GM19438 (cell line): ENCODE data around the gene LUZP2.

Source experiments
- ATAC-seq: cut with Tn5 transposase; IDR thresholded peaks from one replicate; pipeline ENCODE4 v1.9.1; 2021; ENCODE audit warnings: low read depth; ENCODE audit not compliant: unreplicated experiment

Gene LUZP2

DNA sequence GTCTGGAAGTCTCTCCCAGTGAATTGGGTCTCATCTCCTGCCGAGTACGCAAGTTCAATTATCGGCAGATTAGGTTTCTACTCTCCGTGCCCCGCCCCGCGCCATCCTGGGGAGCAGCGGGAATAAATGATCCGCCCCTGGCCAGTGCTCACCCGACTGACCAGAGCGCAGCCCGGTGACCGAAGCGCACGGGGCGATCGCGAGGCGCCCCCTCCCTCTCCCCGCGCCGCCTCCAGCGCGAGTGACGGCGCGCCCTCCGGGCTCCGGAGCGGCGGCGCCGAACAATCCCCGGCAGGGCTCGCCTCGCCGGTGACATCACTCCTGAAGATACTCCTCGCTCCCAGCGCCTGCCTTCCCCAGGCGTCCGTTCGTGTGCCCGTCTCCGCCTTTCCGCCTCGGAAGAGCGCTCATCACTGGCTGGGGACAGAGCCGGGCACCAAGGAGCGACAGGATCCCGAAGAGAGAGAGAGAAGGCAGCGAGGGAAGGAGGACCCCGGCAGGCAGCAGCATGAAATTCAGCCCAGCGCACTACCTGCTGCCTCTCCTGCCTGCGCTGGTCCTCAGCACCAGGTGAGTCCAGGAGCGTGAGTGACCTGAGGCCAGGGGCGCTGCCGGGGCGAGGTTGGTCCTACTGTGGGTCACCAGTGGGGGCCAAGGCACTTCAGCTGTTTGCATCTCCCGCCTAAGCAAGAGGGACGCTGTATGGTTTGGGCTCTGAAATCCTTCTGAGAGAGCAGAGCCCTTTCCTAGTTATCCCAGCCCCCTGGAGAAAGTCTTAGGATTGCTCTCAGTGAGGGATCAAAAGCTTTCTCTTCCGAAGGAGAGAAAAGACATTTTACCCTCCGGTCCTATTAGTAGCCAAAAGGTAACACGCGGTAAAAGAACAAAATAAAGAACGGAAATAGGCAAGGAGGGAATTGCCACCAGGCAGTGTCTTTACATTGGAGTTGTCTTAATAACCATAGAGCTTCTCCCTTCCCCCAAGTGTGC lies at the start of gene LUZP2:
TSS of gene LUZP2 (plus strand) at position 318 of the 990 bp plus-strand sequence.
- ATAC-seq, result no peak

DNA sequence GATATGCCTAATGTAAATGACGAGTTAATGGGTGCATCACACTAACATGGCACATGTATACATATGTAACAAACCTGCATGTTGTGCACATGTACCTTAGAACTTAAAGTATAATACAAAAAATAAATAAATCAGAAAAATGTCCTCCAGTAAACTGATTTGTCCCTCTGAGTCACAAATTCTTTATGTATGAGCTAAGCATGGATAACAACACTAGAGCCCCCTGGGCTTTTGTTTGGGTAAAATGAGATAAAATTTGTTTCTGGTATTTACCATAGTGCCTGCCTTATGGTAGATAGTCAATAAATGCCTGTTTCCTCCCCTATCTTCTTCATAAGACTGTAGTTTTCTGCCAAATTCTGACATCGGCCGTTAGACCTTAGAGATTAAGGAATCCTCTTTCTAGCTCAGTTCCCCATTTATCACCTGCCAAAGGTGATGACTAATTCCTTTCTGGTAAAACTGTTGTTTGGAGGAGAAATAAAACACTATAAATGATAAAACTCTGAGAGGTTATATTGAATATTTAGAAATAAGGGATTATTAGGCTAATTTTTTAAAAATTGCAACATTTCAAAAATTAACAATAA lies 43.6 kb upstream of the LUZP2 start:
- ATAC-seq, result no peak

DNA sequence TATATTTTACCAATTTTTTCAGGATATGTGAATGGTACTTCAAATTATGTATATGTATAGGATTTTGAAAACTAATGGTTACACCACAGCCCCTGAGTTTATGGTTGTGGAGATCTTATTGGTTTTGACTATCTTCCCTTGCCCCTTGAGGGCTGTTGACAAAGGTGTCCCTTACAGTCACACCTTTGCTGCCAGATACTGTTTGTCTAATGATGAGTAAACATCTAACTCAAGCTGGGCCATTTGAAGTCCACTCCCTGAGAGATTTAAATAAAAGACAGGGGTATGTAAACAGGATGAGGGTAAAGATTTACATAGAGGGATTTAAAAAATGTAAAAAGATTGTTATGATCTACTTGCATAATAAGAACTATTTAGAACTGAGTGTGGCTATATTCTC lies 38.9 kb upstream of the LUZP2 start:
- ATAC-seq, result no peak

DNA sequence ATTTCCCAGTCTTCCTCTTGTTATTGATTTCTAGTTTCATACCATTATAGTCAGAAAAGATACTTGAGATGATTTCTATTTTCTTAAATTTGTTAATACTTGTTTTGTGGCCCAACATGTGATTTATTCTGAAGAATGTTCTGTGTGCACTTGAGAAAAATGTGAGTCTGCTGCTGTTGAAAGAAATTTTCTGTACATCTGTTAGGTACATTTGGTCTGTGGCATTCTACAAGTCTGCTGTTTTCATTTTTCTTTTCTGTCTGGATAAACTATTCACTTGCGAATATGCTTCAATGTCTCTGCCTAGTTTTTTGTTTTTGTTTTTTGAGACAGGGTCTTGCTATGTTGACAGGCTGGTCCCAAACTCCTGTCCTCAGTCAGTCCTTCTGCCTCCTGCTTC lies 26.4 kb upstream of the LUZP2 start:
- ATAC-seq, result no peak

DNA sequence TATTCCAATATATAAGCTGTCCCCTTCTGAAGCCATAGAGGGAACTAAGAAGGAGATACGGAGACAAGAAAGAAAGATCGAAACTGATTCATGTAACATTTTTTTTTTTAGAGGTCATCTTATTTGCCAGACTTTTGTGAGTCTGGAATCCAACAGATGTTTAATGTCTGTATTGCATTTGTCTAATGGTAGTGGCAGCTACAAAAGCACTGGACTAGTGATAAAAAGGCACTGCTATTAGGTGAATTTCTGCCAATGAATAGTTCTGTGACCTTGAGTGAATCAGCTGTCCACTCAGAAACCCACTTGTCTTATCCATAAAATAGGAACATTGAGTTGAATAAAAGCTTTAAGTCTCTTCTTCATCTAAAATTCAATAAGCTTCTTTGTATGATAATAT lies 25.8 kb upstream of the LUZP2 start:
- no peak for ATAC-seq

DNA sequence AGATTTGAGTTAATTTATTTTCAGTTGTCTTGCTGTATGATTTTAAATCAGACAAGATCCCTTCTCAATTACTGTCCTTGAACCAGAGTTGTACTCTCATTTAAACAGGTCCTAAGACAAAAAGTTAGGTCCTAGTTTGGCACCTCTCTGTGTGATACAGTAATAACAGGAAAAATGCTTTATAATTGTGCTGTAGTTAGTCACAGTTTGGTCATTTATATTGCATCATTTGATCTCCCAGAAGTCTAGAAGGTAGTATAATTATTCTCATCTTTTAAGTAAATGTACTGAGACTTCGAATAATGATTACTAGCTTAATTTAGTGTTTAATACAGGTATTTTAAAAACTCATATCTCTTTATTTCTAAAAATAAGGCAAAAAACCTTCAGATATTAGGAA lies 18.1 kb upstream of the LUZP2 start:
- ATAC-seq, result no peak

DNA sequence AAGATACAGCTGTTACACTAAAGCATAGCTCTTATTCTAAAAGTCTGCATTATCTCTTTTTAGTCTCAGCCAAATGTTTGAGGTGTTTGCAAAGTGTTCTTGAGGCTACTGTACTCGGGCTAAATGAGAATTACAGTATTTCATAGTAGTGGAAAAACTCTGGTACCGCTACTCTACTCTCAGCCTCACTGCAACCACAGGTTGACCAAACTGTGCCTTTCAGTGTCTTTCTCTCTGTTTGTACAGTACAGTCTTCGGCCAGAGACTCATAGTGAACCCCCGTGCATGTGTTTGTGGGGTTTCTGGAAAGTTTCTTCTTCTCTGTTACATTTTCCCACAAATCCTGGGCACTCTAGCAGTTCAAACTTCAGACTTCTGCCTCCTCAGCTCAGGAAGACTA lies 7.4 kb upstream of the LUZP2 start:
- ATAC-seq, result no peak

DNA sequence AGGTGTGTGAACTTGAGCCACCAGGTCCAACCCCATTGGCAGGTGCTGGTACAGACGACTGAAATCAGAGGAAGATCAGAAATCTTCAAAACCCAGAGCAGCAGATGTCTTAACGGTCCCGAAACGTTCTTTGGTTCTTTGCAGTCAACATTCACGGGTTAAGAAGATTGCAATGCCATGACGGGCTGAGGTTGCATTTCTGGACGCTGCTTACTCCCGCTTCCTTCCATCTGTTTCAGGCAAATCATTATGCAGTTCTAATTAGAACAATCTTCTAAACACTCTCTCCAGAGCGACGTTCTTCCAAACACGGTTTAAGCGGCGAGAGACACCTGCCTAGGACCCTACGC lies 492 bp upstream of the LUZP2 start:
- no peak for ATAC-seq

DNA sequence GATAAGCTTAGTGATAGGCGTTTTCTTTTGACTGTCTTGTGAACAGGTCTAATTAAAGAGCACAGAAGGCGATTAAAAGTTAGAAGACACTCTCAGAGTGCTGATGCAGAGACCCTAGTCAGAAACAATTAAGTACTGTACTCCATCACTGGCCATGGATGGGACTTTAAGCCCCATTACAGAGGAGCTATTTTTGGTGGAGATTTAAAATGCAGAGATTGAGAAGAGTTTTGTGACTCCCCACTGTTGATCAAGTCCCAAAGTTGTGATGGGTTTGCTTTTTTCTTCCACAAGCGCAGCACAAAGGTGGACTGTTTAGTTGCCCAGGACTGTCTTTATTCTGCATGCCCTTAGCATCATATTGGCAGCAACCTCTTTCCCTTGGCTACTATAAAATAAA lies 978 bp downstream of the LUZP2 start:
- no peak for ATAC-seq

DNA sequence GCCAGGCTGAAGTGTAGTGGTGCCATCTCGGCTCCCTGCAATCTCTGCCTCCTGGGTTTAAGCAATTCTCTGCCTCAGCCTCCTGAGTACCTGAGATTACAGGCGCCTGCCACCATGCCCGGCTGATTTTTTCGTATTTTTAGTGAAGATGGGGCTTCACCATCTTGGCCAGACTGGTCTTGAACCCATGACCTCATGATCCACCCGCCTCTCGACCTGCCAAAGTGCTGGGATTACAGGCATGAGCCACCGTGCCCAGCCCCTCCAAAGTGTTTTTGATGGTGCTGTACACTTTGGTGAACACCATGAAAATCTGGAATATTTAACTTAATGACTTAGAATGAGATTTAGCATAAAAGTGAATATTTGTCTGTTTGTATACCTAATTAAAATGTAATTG lies 5.6 kb downstream of the LUZP2 start:
- ATAC-seq, result no peak

DNA sequence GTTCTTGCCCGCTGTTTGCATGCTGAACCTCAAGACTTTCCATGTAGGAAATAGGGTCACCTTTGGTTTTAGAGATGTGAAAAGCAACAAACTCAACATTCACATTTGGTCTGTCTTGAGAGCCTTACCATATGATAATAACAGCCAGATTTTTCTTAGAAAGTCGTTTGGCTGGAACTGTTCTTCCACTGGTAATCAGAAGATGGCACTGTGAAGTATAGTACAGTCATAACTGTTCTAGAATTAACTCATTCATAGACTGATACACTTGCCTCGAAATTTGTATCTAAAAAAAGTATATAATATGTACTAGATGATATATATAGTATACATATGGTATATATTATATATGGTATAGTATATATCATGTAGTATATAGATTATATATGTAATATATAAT lies 12.3 kb downstream of the LUZP2 start:
- no peak for ATAC-seq

DNA sequence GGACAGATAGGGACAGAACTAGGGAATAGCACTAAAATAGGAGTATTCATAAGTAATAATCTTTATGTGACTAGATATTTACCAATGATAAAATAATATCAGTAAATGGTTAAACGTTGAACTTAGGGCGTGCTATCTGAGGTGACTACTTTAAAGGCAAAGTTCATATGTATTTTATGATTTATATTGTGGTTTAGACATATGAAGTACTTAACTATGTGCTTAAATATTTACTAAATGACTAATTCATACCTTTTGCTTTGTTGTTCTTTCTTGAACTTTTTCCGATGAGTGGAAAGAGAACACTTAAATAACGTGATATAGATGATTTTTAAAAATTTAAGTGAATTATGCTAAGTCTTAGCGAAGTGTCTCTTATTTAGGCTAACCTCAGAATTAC lies 14.7 kb downstream of the LUZP2 start:
- ATAC-seq, result no peak

DNA sequence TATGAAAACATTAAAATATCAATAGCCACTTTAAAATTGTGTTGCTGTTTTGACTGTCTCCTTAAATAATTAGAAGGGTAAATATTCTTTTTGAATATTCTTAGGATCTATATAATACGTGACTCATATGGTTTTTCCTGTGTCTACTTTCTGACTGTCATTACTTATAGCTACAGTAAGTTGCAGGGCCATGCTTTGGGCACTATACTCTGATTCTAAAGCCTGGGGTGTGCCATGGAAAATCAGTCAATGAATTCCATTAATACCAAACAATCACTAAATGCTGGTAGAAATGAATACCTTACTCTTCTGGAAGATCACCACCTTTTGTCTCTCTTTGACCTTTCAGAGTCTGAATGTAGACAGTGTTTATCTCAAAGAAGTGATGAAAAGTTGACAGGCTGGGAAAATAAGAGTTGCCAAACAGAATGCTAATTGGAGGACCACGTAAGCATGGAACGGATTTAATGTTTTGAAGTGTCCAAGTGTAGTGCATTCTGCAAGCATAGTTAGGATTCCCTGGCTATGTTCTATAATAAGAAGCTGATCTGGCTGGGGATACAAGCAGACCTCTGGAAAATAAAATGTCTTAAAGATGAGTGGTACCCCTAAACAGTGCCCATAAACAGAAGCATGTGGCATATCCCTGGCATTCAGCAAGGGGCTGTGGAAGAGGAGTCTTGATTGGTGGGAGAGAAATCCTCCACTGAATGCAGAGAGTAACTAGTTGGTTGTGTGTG lies 16.8 kb downstream of the LUZP2 start:
- ATAC-seq, result no peak

DNA sequence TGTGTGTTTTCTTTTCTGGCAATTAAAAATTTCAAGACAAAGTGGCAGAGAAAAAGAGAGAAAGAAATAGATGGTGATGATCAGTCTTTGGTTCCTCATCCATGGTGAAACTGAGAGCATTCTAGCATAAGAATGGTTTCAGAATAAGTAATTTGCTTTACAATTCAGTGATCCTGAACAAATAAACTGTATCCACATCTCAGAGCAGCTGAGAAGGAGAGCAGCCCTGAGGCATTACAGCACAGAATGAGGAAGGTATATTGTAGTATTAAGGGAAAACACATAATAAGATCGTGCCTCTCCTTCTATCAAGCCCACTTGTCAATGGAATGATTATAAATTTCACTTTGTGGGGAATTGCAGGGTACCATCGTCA lies 17.4 kb downstream of the LUZP2 start:
- ATAC-seq, result no peak

DNA sequence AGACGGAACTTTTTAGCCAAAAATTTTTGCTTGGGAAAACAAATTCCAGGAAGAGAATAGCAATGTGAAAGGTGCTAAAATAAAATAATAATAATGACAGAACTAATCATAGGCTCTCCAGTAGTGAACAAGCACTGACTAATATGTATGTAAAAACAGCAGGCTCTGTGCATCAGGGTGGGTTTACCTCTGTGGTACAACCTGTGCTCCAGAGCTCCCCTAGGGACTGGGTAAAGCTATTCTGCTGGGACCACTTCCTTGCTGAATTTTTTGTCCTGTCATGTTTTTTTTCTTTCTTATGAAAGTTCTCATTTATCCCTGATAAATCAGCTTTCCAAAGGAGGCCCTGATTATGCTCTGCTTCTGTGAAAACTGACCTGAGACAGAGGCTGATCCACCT lies 18.8 kb downstream of the LUZP2 start:
- no peak for ATAC-seq

DNA sequence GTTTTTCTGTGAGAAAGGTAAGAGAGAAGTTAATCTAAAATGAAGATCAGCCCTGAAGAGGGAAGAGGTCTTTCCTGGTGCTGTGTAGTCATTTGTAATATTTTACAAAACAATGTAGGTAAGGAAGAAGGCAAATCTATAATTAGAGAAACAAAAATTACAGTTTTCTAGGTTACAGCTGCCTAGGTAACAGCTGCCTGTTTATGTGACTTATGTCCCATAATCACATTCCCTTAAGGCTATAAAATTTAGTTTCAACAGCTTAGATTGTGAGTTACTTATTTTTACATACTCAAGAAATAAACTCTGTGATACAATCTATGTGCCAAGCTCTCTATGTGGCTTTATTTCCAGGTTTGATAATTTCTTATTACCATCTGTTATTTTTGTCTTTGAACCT lies 19.8 kb downstream of the LUZP2 start:
- ATAC-seq, result no peak

DNA sequence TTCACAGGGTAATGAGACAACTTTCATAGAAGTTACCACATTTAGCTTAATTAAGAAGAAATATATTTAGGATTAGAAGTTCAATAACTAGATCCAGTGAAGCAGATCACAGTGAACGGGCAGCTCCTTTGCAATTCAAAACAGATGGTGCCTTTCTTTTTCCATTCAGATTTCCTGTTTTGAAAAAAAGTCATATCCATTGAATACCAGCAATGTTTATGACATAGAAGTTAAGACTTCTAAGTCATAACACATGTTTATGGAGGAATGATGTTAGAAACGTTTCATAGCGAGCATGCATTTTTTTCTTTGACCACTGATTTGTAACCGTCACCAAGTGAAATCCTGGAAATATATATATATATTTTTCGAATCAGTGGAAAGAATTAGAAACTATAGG lies 24.7 kb downstream of the LUZP2 start:
- no peak for ATAC-seq

DNA sequence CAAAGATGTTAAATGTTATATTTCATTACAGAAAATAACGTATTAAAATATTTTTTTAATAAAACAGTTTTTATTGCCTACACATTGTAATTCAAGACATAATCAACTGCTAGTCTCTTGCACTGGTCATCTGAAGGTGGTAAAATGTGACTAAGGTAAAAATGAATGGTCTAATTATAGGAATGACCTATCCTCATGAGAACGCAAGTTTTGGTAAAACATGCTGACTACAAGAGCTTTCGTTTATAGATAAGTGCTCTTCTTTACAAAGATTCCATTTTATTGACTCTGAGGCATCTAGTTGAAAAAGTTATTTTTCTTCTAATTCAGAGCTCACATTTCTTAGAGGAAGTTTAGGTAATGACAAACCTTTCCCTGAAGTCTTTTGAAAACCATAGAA lies 27.3 kb downstream of the LUZP2 start:
- no peak for ATAC-seq

DNA sequence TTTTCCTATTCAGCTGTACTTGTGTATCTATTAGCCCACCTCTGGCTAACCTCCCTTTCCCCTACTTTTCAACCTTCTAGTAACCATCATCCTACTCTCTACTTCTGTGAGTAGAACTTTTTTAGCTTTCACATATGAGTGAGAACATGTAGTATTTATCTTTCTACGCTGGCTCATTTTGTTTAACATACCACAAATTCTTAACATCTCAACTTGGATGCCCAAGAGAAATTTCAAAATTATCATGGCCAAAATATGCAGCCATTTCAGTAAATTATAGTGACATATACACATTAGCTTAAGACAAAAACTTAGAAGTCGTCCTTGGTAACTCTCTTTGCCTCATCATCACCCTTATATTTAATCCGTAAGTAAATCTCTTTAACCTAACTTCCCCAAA lies 34.7 kb downstream of the LUZP2 start:
- ATAC-seq, result no peak

DNA sequence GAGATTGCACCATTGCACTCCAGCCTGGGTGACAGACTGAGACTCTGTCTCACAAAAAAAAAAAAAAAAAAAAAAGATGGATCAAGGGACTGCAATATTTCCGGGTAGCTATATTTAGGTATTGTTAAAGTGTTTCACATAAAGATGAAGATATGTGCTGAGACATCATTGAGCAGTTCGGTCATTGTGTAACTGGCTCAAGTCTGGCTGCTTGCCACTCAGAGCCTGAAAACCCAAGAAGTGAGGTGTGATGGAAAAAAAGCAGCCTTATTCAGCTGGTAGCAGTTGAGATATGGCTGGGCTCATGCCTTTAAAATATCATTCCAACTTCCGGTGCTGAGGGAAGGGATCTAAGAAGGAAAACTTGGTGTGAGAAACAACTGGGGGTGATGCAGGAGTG lies 46.9 kb downstream of the LUZP2 start:
- no peak for ATAC-seq

DNA sequence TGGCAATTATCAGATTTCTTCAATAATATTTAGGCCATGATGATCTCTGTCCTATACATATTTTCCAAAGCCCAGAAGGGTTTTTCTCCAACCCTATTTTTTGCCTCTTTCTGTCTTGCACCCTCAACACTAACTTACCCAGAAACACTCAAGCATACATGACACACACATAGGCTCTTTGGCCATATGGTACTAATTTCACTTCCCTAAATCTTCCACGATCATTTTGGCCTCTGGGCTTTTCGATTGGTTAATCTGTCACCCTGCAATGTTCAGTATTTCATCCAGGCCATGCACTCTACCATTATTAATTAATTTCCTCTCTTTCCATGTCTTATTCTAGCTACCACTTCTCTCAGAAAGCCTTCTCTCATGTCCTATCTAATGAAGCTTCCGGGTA lies 59.8 kb downstream of the LUZP2 start:
- no peak for ATAC-seq

DNA sequence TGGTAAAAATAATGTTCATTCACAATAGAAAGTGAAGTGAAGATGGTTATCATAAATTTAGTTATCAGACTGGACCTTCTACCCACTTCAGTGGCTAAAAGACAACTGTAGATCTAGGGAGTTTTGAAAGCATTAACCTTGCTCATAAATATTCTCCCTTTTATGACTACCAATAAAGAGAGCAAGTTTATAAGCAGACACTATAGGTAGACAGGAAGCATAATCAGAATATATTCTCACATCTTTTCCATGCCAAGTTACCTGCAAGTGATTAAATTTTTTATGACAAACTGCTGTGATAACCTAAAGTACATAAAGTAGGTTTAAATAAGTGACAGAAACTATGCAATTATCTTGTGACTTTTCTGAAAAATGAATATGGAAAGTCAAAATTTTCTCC lies 62.5 kb downstream of the LUZP2 start:
- ATAC-seq, result no peak
